ENCODE data around the gene EEF2K.
"Not testable (repeated sequence)": the region's sequence is repeated elsewhere in the genome, so short reads cannot be mapped to it uniquely, and the experiment has no call there.

EEF2K gene

GRCh38 chr16:22213236-22213635 is 7.2 kb downstream of the EEF2K start:
- no peak for DNase-seq (ENCODE audit: low read depth)

GRCh38 chr16:22213801-22214200 is 7.7 kb downstream of the EEF2K start:
- DNase-seq (ENCODE audit: low read depth): no peak

GRCh38 chr16:22214402-22214801 is 8.3 kb downstream of the EEF2K start:
- no peak for DNase-seq (ENCODE audit: low read depth)

GRCh38 chr16:22214889-22215288 is 8.8 kb downstream of the EEF2K start:
- DNase-seq (ENCODE audit: low read depth): no peak

- no peak for DNase-seq (ENCODE audit: low read depth)
Measured at GRCh38 chr16:22216191-22216831, 10.2 kb downstream of the EEF2K start.

- not testable (repeated sequence) for DNase-seq (ENCODE audit: low read depth)
Measured at GRCh38 chr16:22216832-22217225, 10.8 kb downstream of the EEF2K start.

GRCh38 chr16:22217890-22218730 is 12.0 kb downstream of the EEF2K start:
- DNase-seq (ENCODE audit: low read depth): no peak

- no peak for DNase-seq (ENCODE audit: low read depth)
Measured at GRCh38 chr16:22219389-22220068, 13.5 kb downstream of the EEF2K start.

- no peak for DNase-seq (ENCODE audit: low read depth)
Measured at GRCh38 chr16:22220069-22220440, 14.0 kb downstream of the EEF2K start.

GRCh38 chr16:22220714-22221113 is 14.6 kb downstream of the EEF2K start:
- no peak for DNase-seq (ENCODE audit: low read depth)

- DNase-seq (ENCODE audit: low read depth): no peak
Measured at GRCh38 chr16:22222006-22222405, 15.9 kb downstream of the EEF2K start.

- DNase-seq (ENCODE audit: low read depth): no peak
Measured at GRCh38 chr16:22222998-22223397, 16.9 kb downstream of the EEF2K start.

GRCh38 chr16:22225060-22225459 is 19.0 kb downstream of the EEF2K start:
- DNase-seq (ENCODE audit: low read depth): no peak

GRCh38 chr16:22229889-22230288 is 23.8 kb downstream of the EEF2K start:
- no peak for DNase-seq (ENCODE audit: low read depth)

- no peak for DNase-seq (ENCODE audit: low read depth)
Measured at GRCh38 chr16:22232277-22233036, 26.4 kb downstream of the EEF2K start.

GRCh38 chr16:22233037-22233372 is 26.9 kb downstream of the EEF2K start:
- no peak for DNase-seq (ENCODE audit: low read depth)

- no peak for DNase-seq (ENCODE audit: low read depth)
Measured at GRCh38 chr16:22235839-22236745, 30.0 kb downstream of the EEF2K start.

- DNase-seq (ENCODE audit: low read depth): no peak
Measured at GRCh38 chr16:22239131-22239805, 33.2 kb downstream of the EEF2K start.

- no peak for DNase-seq (ENCODE audit: low read depth)
Measured at GRCh38 chr16:22240023-22240710, 34.1 kb downstream of the EEF2K start.

- DNase-seq (ENCODE audit: low read depth): no peak
Measured at GRCh38 chr16:22250522-22250921, 44.4 kb downstream of the EEF2K start.

Measured in activated gamma-delta T cell treated with anti-CD3 and anti-CD28 coated beads, Interleukin-2, amount 50 U/mL, for 16 hours (primary cell).